Erythroblast (primary cell): Measurements from ENCODE around the gene RPS19.

Source experiments
- GATA1 ChIP-seq: IDR thresholded peaks from 2 replicates; pipeline ENCODE4 v1.6.1; 2011; ENCODE audit warnings: low read depth, mild to moderate bottlenecking, control low read depth, low read length, moderate library complexity
- POLR2A ChIP-seq: IDR thresholded peaks from 2 replicates; pipeline ENCODE4 v1.6.1; 2011; ENCODE audit warnings: mild to moderate bottlenecking, low read length

DNA sequence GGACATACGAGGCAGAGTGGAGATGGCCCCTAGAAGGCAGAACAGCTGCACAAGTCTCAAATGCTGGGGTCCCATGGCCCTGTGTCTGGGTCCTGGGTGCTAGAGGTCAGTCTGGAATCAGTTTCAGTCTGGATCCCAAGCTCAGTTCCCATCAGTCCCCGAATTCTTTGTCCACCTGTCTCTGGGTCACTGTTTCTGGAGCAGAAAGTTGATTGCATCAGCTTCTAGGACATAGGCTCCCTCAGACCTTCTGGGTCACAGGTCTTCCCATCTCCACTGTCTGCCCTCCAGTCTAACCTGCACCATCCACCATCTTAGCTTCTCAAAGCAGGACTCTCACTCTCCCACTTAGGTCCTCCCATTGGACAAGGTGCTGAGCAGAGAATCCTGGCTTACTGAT is 20.8 kb upstream of the RPS19 start:
- TF ChIP-seq POLR2A, result no peak
- no peak for TF ChIP-seq GATA1
